Stimulated activated naive CD8-positive, alpha-beta T cell treated with anti-CD3 and anti-CD28 coated beads, Interleukin-15, Interleukin-2, amounts not matched to agents 100 ng/mL and 50 ng/mL, for 24 hours (primary cell): Measurements from ENCODE around the gene COL13A1.
A peak's percentile ranks its signal among the peaks of the same experiment; 100 is the strongest.

ENCODE experiments used
- H3K27ac Mint-ChIP-seq: one replicate; pipeline ENCODE4 v1.8.0; 2021; ENCODE audit warnings: mild to moderate bottlenecking, mixed read lengths
- H3K27me3 Mint-ChIP-seq: one replicate; pipeline ENCODE4 v1.8.0; 2021; ENCODE audit warnings: mixed read lengths
- H3K36me3 Mint-ChIP-seq: one replicate; pipeline ENCODE4 v1.8.0; 2021; ENCODE audit warnings: low read depth, mixed read lengths
- H3K4me1 Mint-ChIP-seq: one replicate; pipeline ENCODE4 v1.8.0; 2021; ENCODE audit warnings: low read depth, mixed read lengths
- H3K4me3 Mint-ChIP-seq: one replicate; pipeline ENCODE4 v1.8.0; 2021; ENCODE audit warnings: mild to moderate bottlenecking, mixed read lengths
- H3K9me3 Mint-ChIP-seq: one replicate; pipeline ENCODE4 v1.8.0; 2021; ENCODE audit warnings: mixed read lengths

The COL13A1 gene

GRCh38 chr10:69884686-69885085 is 83.0 kb downstream of the COL13A1 start:
- Mint-ChIP-seq H3K4me1 (no peaks in the 10 kb centered on the region), H3K9me3 (no peaks in the 10 kb centered on the region), H3K4me3 (no peak overlapping the region), H3K36me3 (no peaks in the 10 kb centered on the region), H3K27ac (no peak overlapping the region), H3K27me3 (peaks cover 6% of the 10 kb centered on the region)

- H3K27me3 Mint-ChIP-seq = peaks cover 6% of the 10 kb centered on the region
Observed at GRCh38 chr10:69885379-69886013, 83.8 kb downstream of the COL13A1 start.

GRCh38 chr10:69888882-69889584 is 87.3 kb downstream of the COL13A1 start:
- H3K27me3 Mint-ChIP-seq = no peaks in the 10 kb centered on the region
- no peaks in the 10 kb centered on the region for H3K36me3 Mint-ChIP-seq
- H3K27ac Mint-ChIP-seq = no peak overlapping the region
- H3K4me3 Mint-ChIP-seq = no peak overlapping the region
- H3K4me1 Mint-ChIP-seq = no peaks in the 10 kb centered on the region
- H3K9me3 Mint-ChIP-seq = no peaks in the 10 kb centered on the region

More at GRCh38 chr10:69885379-69886013, 83.8 kb downstream of the COL13A1 start:
- Mint-ChIP-seq H3K4me3 (no peak overlapping the region), H3K27ac (no peak overlapping the region), H3K36me3 (no peaks in the 10 kb centered on the region), H3K4me1 (no peaks in the 10 kb centered on the region), H3K9me3 (no peaks in the 10 kb centered on the region)

GRCh38 chr10:69890065-69890847 is 88.5 kb downstream of the COL13A1 start:
- Mint-ChIP-seq H3K4me3 (no peak overlapping the region), H3K27me3 (no peaks in the 10 kb centered on the region), H3K27ac (no peak overlapping the region), H3K36me3 (no peaks in the 10 kb centered on the region), H3K9me3 (no peaks in the 10 kb centered on the region), H3K4me1 (no peaks in the 10 kb centered on the region)

GRCh38 chr10:69891057-69891617 is 89.4 kb downstream of the COL13A1 start:
- H3K9me3 Mint-ChIP-seq = no peaks in the 10 kb centered on the region
- H3K4me1 Mint-ChIP-seq = no peaks in the 10 kb centered on the region

GRCh38 chr10:69892406-69892805 is 90.7 kb downstream of the COL13A1 start:
- H3K4me1 Mint-ChIP-seq = no peaks in the 10 kb centered on the region
- H3K27me3 Mint-ChIP-seq = no peaks in the 10 kb centered on the region
- H3K9me3 Mint-ChIP-seq = no peaks in the 10 kb centered on the region
- no peak overlapping the region for H3K4me3 Mint-ChIP-seq
- peak overlapping the region; percentile 26 for H3K27ac Mint-ChIP-seq
- H3K36me3 Mint-ChIP-seq = no peaks in the 10 kb centered on the region

More at GRCh38 chr10:69891057-69891617, 89.4 kb downstream of the COL13A1 start:
- H3K36me3 Mint-ChIP-seq = no peaks in the 10 kb centered on the region
- no peak overlapping the region for H3K27ac Mint-ChIP-seq
- no peaks in the 10 kb centered on the region for H3K27me3 Mint-ChIP-seq
- H3K4me3 Mint-ChIP-seq = no peak overlapping the region

GRCh38 chr10:69892816-69893215 is 91.1 kb downstream of the COL13A1 start:
- Mint-ChIP-seq H3K27ac (peak overlapping the region; percentile 26), H3K27me3 (no peaks in the 10 kb centered on the region), H3K4me3 (no peak overlapping the region), H3K4me1 (no peaks in the 10 kb centered on the region), H3K36me3 (no peaks in the 10 kb centered on the region), H3K9me3 (no peaks in the 10 kb centered on the region)

- Mint-ChIP-seq H3K9me3 (no peaks in the 10 kb centered on the region), H3K4me1 (no peaks in the 10 kb centered on the region), H3K4me3 (no peak overlapping the region), H3K27me3 (no peaks in the 10 kb centered on the region), H3K27ac (no peak overlapping the region), H3K36me3 (no peaks in the 10 kb centered on the region)
Observed at GRCh38 chr10:69893271-69893900, 91.7 kb downstream of the COL13A1 start.

- Mint-ChIP-seq H3K27ac (no peak overlapping the region), H3K9me3 (no peaks in the 10 kb centered on the region), H3K27me3 (no peaks in the 10 kb centered on the region), H3K4me3 (no peak overlapping the region), H3K4me1 (no peaks in the 10 kb centered on the region), H3K36me3 (no peaks in the 10 kb centered on the region)
Observed at GRCh38 chr10:69894156-69894555, 92.5 kb downstream of the COL13A1 start.

GRCh38 chr10:69895759-69896158 is 94.1 kb downstream of the COL13A1 start:
- Mint-ChIP-seq H3K4me1 (no peaks in the 10 kb centered on the region), H3K4me3 (no peak overlapping the region), H3K27me3 (no peaks in the 10 kb centered on the region), H3K36me3 (no peaks in the 10 kb centered on the region), H3K9me3 (no peaks in the 10 kb centered on the region), H3K27ac (no peak overlapping the region)

- H3K27ac Mint-ChIP-seq = no peak overlapping the region
- H3K36me3 Mint-ChIP-seq = no peaks in the 10 kb centered on the region
Observed at GRCh38 chr10:69896606-69897231, 95.0 kb downstream of the COL13A1 start.

GRCh38 chr10:69897432-69897831 is 95.7 kb downstream of the COL13A1 start:
- no peaks in the 10 kb centered on the region for H3K36me3 Mint-ChIP-seq

More at GRCh38 chr10:69896606-69897231, 95.0 kb downstream of the COL13A1 start:
- no peak overlapping the region for H3K4me3 Mint-ChIP-seq
- H3K9me3 Mint-ChIP-seq = no peaks in the 10 kb centered on the region
- H3K4me1 Mint-ChIP-seq = no peaks in the 10 kb centered on the region
- no peaks in the 10 kb centered on the region for H3K27me3 Mint-ChIP-seq

GRCh38 chr10:69897999-69898398 is 96.3 kb downstream of the COL13A1 start:
- Mint-ChIP-seq H3K36me3 (no peaks in the 10 kb centered on the region), H3K4me3 (no peak overlapping the region), H3K9me3 (no peaks in the 10 kb centered on the region), H3K4me1 (no peaks in the 10 kb centered on the region), H3K27ac (no peak overlapping the region), H3K27me3 (no peaks in the 10 kb centered on the region)

More at GRCh38 chr10:69897432-69897831, 95.7 kb downstream of the COL13A1 start:
- Mint-ChIP-seq H3K4me3 (no peak overlapping the region), H3K27me3 (no peaks in the 10 kb centered on the region), H3K27ac (no peak overlapping the region), H3K9me3 (no peaks in the 10 kb centered on the region), H3K4me1 (no peaks in the 10 kb centered on the region)

- no peaks in the 10 kb centered on the region for H3K4me1 Mint-ChIP-seq
- no peak overlapping the region for H3K4me3 Mint-ChIP-seq
- H3K9me3 Mint-ChIP-seq = no peaks in the 10 kb centered on the region
- H3K27me3 Mint-ChIP-seq = no peaks in the 10 kb centered on the region
- H3K27ac Mint-ChIP-seq = no peak overlapping the region
- no peaks in the 10 kb centered on the region for H3K36me3 Mint-ChIP-seq
Observed at GRCh38 chr10:69898524-69898923, 96.8 kb downstream of the COL13A1 start.
